Measurements from ENCODE around the gene CIDEB. TPM values are rescaled to one million over a fixed set of nuclear protein-coding genes. Genes with fewer than 3 reads are reported as not detected.

The CIDEB gene
- total RNA-seq, 1 donor from 2014 or later: not detected

DNA sequence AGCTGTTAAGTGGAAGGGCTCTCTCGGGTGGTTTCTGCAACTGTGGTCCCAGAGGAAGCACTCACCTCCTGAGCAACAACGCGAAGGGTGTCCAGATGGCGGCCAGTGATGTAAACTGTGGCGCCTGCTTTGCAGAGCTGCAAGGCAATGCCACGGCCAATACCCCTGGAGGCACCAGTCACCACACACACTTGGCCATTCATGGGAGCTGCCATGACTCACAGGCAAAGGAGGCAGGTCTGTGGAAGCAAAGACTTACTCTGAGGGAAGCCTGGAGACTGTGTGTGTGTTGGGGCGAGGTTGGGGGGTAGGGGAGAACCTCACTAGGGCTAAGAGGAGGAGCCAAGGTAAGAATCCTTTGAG is 8.9 kb downstream of the CIDEB start:
- Mint-ChIP-seq H3K9me3 (ENCODE audit: low read depth) (no peaks in the 10 kb centered on the region), H3K4me3 (ENCODE audit: unreplicated experiment) (peak overlapping the region; percentile 91), H3K27me3 (ENCODE audit: low read depth) (no peaks in the 10 kb centered on the region), H3K4me1 (ENCODE audit: low read depth) (peaks cover 39% of the 10 kb centered on the region), H3K36me3 (ENCODE audit: low read depth) (peaks cover 14% of the 10 kb centered on the region), H3K27ac (ENCODE audit: unreplicated experiment) (peak overlapping the region; percentile 96)
- DNase-seq (ENCODE audit: low spot score): no peak
- TF ChIP-seq, protein P1, sequence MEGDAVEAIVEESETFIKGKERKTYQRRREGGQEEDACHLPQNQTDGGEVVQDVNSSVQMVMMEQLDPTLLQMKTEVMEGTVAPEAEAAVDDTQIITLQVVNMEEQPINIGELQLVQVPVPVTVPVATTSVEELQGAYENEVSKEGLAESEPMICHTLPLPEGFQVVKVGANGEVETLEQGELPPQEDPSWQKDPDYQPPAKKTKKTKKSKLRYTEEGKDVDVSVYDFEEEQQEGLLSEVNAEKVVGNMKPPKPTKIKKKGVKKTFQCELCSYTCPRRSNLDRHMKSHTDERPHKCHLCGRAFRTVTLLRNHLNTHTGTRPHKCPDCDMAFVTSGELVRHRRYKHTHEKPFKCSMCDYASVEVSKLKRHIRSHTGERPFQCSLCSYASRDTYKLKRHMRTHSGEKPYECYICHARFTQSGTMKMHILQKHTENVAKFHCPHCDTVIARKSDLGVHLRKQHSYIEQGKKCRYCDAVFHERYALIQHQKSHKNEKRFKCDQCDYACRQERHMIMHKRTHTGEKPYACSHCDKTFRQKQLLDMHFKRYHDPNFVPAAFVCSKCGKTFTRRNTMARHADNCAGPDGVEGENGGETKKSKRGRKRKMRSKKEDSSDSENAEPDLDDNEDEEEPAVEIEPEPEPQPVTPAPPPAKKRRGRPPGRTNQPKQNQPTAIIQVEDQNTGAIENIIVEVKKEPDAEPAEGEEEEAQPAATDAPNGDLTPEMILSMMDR (IDR thresholded peaks at IDR 0.05): no peak

DNA sequence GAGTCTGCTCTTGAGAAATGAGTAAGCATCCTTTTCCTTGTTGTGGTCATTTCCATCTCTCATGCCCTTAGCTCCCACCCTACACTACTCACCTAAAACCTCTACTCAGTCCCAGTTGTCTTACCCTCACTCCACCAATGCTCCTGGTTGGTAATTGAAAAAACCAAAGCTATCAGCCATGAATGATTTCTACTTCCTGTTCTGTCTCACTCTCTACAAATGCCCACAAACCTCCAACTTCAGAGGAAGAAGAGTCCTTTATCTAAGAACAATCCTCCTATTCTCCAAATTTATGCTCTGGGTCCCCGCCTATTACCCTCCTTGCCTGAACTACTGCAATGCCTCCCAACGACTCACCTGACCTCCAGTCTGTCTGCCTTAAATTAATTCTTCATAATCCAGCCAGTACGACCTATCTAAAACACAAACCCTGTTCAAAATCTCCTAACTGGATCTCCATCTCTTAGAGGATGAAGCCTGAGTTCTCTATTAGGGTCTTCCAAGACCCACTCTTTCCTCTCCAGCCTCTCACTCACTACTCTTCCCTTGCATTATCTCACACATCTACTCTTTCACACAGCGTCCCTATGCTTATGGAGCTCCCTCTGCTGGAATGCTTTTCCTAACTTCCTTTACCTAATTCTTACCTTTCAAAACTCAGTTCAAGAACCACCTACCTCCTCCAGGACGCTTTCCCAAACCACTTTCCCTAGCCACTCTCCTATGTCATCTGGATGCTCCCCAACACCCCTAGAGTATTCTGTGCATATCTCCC is 10.4 kb downstream of the CIDEB start:
- DNase-seq (ENCODE audit: low spot score): no peak
- Mint-ChIP-seq H3K27me3 (ENCODE audit: low read depth) (no peaks in the 10 kb centered on the region), H3K4me3 (ENCODE audit: unreplicated experiment) (no peak overlapping the region), H3K36me3 (ENCODE audit: low read depth) (peaks cover 10% of the 10 kb centered on the region), H3K9me3 (ENCODE audit: low read depth) (no peaks in the 10 kb centered on the region), H3K4me1 (ENCODE audit: low read depth) (peaks cover 39% of the 10 kb centered on the region), H3K27ac (ENCODE audit: unreplicated experiment) (peak overlapping the region; percentile 68)
- TF ChIP-seq, protein P1 (IDR thresholded peaks at IDR 0.05): peak; percentile 68

DNA sequence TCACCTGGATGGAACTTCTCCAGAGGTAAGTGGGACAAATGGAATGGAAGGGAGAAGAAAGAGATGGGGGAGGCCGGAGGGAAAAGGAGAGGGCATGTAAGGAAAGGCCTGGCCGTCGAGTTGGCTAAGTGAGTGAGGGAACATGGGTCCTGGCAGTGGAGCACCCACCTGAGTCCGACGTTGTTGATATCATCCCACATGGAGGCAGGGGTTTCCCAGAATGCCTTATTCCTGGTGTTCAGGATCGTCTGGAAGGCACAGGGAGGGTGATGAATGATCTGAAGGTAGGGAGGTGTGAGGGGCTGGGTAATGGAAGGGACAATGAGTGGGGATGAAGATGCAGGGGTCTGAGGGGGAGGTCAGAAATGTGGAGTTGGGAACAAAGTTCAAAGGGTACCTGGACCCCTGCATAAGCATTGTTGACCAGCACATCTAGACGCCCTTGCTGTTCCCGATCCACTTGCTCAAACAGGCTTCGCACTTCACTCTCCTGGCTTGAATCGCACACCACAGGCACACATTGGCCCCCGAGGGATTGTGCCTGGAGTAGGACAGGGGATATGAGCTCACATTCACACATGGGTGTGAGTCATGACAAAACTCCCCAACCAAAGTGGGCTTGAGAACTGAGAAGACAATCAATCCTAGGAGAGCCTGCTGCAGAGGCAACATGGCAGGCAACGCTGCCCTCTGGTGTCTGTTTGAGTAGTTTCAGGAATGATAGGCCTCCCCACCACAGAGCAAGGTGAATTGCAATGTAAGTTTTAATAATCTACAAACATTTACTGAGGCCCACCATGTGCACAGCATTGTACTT is 11.2 kb downstream of the CIDEB start:
- TF ChIP-seq, protein P1 (IDR thresholded peaks at IDR 0.05): peak; percentile 85
- Mint-ChIP-seq H3K27me3 (ENCODE audit: low read depth) (no peaks in the 10 kb centered on the region), H3K4me3 (ENCODE audit: unreplicated experiment) (no peak overlapping the region), H3K4me1 (ENCODE audit: low read depth) (peaks cover 39% of the 10 kb centered on the region), H3K27ac (ENCODE audit: unreplicated experiment) (peak overlapping the region; percentile 91), H3K9me3 (ENCODE audit: low read depth) (no peaks in the 10 kb centered on the region), H3K36me3 (ENCODE audit: low read depth) (peaks cover 10% of the 10 kb centered on the region)
- DNase-seq (ENCODE audit: low spot score): no peak

DNA sequence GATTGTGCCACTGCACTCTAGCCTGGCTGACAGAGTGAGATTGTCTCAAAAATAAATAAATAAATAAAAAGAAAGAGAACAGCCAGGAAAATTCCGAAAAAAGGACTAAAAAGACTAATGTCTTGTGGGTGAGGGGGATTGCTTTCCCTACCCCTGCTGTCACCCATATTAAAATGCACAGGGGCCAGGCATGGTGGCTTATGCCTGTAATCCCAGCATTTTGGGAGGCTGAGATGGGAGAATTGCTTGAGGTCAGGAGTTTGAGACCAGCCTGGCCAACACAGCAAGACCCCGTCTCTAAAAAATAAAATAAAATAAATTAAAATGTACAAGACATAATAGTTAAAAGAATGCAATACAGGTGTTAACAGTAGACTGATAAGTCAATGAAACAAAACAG is 14.3 kb downstream of the CIDEB start:
- Mint-ChIP-seq H3K9me3 (ENCODE audit: low read depth) (no peaks in the 10 kb centered on the region), H3K36me3 (ENCODE audit: low read depth) (peaks cover 19% of the 10 kb centered on the region), H3K27me3 (ENCODE audit: low read depth) (no peaks in the 10 kb centered on the region), H3K4me1 (ENCODE audit: low read depth) (peaks cover 19% of the 10 kb centered on the region), H3K4me3 (ENCODE audit: unreplicated experiment) (no peak overlapping the region), H3K27ac (ENCODE audit: unreplicated experiment) (no peak overlapping the region)
- DNase-seq (ENCODE audit: low spot score): no peak
- TF ChIP-seq, protein P1 (IDR thresholded peaks at IDR 0.05): no peak

DNA sequence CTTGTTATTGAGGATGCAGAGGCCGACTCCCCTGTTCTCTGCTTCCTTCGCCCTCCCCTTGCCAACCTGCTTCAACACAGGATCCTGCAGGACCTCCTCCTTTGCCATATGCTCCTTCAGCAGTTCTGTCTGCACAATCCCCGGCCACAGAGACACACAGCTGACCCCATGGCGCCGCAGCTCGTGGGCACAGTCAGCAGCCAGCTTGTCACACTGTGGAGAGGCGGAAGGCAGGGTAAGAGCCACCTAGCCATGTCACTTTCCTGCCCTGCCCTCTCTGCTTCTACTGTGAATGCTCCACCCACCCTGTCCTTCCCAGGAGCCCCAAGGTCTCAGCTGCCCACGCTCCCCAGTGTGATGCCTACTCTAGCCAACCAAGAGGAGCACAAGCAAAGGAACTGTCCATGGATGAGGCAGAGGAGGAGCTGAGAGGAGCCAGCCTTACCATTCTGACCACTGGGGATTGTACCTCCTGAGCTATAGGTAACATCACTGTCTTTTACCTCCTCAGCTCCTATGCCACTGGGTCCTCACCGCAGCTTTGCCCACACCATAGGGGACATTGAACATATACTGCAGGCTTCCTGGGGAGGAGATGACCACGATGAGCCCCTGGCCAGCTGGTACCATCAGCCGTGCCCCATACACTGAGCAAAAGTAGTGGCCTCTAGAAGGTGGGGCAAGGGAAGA is 15.5 kb downstream of the CIDEB start:
- no peak overlapping the region for H3K27ac Mint-ChIP-seq (ENCODE audit: unreplicated experiment)
- DNase-seq (ENCODE audit: low spot score): no peak
- no peaks in the 10 kb centered on the region for H3K27me3 Mint-ChIP-seq (ENCODE audit: low read depth)
- H3K4me3 Mint-ChIP-seq (ENCODE audit: unreplicated experiment): no peak overlapping the region
- no peaks in the 10 kb centered on the region for H3K9me3 Mint-ChIP-seq (ENCODE audit: low read depth)
- H3K36me3 Mint-ChIP-seq (ENCODE audit: low read depth): peaks cover 19% of the 10 kb centered on the region
- TF ChIP-seq, protein P1 (IDR thresholded peaks at IDR 0.05): no peak
- peaks cover 13% of the 10 kb centered on the region for H3K4me1 Mint-ChIP-seq (ENCODE audit: low read depth)
